ENCODE data around the gene WLS. TPM values are rescaled to one million over a fixed set of nuclear protein-coding genes. Genes with fewer than 3 reads are reported as not detected.
"Not testable (repeated sequence)": the region's sequence is repeated elsewhere in the genome, so short reads cannot be mapped to it uniquely, and the experiment has no call there.

Gene WLS
- total RNA-seq, 6 experiments from 2014 or later = 9.3 to 36.0 (median 25.8) TPM

DNA sequence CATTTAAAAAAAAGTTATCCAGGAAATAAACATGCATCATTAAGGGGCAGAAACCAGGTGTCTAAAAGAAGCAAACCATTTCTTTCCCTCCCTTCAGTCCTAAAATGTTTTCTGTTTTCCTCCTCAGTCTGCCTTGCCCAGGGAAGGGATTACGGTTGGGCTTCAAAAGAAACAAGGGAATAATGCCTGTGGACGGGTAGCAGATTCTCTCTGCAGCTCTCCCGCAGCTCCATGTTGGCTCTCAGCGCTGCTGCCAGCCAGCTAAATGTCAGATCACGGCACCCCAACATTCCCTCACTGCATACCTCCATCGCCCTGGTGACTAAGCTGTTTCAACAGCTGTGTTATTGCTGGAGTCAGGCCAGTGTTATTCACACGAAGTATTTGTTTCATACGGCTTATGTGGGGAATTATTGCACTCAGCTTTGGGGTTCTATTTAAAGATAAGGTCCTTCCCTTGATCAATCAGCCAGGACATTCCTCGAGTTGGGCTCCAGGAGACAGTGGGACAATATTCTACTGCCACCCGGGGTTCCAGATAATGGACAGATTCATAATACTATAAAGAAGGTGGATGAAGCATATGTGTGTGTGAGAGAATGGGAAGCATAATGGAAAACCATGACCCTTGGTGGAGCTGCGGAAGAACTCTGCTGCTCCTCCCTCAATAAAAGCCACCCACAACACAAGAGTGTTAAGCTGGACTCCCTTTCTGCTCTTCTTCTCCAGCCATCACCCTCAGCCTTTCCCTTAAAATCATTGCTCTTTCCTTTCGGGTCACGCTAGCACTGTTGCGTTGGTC lies 58.2 kb downstream of the WLS start:
- peak in 3 of 4 donors; percentile 21 to 73 (median 46) for ATAC-seq
- TF ChIP-seq, protein P1, sequence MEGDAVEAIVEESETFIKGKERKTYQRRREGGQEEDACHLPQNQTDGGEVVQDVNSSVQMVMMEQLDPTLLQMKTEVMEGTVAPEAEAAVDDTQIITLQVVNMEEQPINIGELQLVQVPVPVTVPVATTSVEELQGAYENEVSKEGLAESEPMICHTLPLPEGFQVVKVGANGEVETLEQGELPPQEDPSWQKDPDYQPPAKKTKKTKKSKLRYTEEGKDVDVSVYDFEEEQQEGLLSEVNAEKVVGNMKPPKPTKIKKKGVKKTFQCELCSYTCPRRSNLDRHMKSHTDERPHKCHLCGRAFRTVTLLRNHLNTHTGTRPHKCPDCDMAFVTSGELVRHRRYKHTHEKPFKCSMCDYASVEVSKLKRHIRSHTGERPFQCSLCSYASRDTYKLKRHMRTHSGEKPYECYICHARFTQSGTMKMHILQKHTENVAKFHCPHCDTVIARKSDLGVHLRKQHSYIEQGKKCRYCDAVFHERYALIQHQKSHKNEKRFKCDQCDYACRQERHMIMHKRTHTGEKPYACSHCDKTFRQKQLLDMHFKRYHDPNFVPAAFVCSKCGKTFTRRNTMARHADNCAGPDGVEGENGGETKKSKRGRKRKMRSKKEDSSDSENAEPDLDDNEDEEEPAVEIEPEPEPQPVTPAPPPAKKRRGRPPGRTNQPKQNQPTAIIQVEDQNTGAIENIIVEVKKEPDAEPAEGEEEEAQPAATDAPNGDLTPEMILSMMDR (IDR thresholded peaks at IDR 0.05) = no peak
- TF ChIP-seq POLR2A (IDR thresholded peaks at IDR 0.05) = no peak
- no peak for DNase-seq
- no peaks in the 10 kb centered on the region for H3K27me3 ChIP-seq
- no peak overlapping the region for H3K4me3 ChIP-seq
- H3K4me1 ChIP-seq = peaks cover 0 to 17% (median 7%) of the 10 kb centered on the region in 4 donors
- WGBS (ENCODE audit: insufficient coverage, low coverage, low lambda C conversion rate, missing lambda C conversion rate) = 60% methylated on average over 9 of the region's 14 CpGs
- intact Hi-C loops (cut with DNase I) = no loop called here
- H3K27ac ChIP-seq = peak overlapping the region in 1 of 3 donors; percentile 29
- no peaks in the 10 kb centered on the region for H3K36me3 ChIP-seq
- H3K9me3 ChIP-seq = no peaks in the 10 kb centered on the region

DNA sequence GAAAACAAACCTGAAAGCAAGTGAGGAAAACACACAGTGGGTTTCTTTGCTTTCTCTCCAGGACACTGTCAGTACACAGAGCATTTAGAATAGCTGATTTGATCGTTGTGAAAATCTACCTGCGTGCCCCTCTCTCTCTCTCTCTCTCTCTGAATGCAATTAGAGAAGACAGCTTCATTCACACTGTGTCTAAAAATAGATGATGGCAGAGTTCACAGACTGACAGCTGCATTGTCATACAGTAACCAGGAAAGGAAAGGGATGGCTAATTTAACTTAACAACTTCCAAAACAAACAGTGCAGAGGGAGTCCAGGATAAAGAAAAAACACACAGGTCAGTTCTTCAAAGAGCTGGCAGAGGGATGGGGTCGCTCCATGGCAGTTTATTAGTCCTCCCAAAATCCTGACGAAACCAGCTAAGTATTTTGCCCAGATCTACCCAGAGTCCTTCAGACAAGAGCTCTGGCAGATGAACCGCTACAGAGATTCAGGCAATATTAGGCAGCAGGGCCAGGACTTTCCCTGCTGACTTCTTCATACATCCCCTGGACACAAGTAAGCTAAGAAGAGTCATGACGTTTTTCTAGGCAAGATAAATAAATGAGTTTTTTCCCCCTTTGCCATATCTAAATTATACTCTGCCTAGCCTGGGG lies 58.9 kb downstream of the WLS start:
- DNase-seq = no peak
- H3K27me3 ChIP-seq = no peaks in the 10 kb centered on the region
- TF ChIP-seq POLR2A (IDR thresholded peaks at IDR 0.05) = no peak
- TF ChIP-seq, protein P1 (IDR thresholded peaks at IDR 0.05) = no peak
- peaks cover 0 to 23% (median 7%) of the 10 kb centered on the region in 4 donors for H3K4me1 ChIP-seq
- no peaks in the 10 kb centered on the region for H3K9me3 ChIP-seq
- H3K27ac ChIP-seq = peak overlapping the region in 1 of 3 donors; percentile 29
- H3K4me3 ChIP-seq = no peak overlapping the region
- 12% methylated on average over 6 of the region's 6 CpGs for WGBS (ENCODE audit: insufficient coverage, low coverage, low lambda C conversion rate, missing lambda C conversion rate)
- ATAC-seq = peak; percentile 70 to 91 (median 86)
- intact Hi-C loops (cut with DNase I) = no loop called here
- no peaks in the 10 kb centered on the region for H3K36me3 ChIP-seq

DNA sequence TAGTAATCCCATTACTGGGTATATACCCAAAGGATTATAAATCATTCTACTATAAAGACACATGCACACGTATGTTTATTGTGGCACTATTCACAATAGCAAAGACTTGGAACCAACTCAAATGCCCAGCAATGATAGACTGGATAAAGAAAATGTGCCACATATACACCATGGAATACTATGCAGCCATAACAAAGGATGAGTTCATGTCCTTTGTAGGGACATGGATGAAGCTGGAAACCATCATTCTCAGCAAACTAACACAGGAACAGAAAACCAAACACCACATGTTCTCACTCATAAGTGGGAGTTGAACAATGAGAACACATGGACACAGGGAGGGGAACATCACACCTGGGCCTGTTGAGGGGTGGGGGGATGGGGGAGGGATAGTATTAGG lies 60.5 kb downstream of the WLS start:
- 93% methylated on average over 1 of the region's 1 CpG for WGBS (ENCODE audit: insufficient coverage, low coverage, low lambda C conversion rate, missing lambda C conversion rate)
- ATAC-seq; H3K27ac ChIP-seq; H3K4me3 ChIP-seq; H3K36me3 ChIP-seq; DNase-seq; H3K27me3 ChIP-seq; H3K9me3 ChIP-seq; intact Hi-C loops (cut with DNase I): not testable (repeated sequence)
- H3K4me1 ChIP-seq = peaks cover 0 to 26% (median 7%) of the 10 kb centered on the region in 4 donors

DNA sequence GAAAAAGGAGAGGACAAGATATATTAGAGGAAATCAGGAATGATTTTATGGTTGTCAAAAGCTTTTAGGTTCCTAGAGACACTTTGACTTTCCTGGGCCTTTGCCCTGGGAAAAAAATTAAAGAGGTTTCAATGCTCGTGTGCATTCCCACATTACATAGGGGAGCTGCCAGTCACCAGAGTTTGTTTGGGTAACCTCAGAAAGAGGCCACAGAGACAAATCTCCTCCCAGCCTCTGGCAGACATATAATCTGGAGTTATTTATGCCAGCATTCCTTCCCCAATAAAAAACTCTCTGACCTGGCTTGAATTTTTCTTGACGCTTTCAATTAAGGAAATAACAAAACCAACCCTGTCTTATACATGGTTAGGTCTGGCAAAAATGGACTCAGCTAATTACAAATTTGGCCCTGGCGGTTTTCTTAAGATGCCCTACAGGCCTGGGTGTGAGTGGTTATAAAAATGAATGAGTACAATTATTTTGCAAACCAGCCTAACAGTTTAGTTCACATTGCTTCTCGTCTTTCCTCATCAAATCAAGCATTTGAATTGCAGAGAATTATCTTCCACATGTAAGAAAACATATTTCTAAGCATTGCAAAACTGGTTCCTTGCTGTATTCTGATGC lies 63.7 kb downstream of the WLS start:
- no peak overlapping the region for H3K27ac ChIP-seq
- ATAC-seq (peak in 2 of 4 donors; percentile 28 to 74), DNase-seq (no peak)
- WGBS (ENCODE audit: insufficient coverage, low coverage, low lambda C conversion rate, missing lambda C conversion rate) = 61% methylated on average over 4 of the region's 4 CpGs
- no peaks in the 10 kb centered on the region for H3K27me3 ChIP-seq
- H3K4me1 ChIP-seq = peaks cover 0 to 18% (median 3%) of the 10 kb centered on the region in 4 donors
- no peaks in the 10 kb centered on the region for H3K36me3 ChIP-seq
- no peak overlapping the region for H3K4me3 ChIP-seq
- intact Hi-C loops (cut with DNase I) = no loop called here
- H3K9me3 ChIP-seq = no peaks in the 10 kb centered on the region
- no peak for TF ChIP-seq POLR2A (IDR thresholded peaks at IDR 0.05)

DNA sequence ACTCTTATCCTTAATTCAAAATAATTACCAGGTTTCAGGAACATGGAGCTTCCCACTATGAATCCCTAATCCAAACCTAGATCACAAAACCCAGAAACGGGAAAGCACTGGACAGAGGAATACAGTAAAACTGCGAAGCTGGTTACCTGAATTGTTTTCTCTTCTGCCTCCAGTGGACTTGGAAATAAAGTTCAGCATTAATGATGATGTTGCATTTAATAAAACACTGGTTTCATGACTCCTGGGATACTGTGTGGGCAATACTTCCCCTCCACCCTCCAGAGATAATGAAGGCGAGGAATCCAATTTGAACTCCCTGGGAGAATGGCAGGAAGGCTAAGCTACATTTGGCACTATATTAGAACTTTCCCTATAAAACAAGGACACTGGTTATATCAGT lies 65.1 kb downstream of the WLS start:
- H3K4me1 ChIP-seq = peaks cover 0 to 9% (median 0%) of the 10 kb centered on the region in 4 donors
- no peaks in the 10 kb centered on the region for H3K9me3 ChIP-seq
- WGBS (ENCODE audit: insufficient coverage, low coverage, low lambda C conversion rate, missing lambda C conversion rate) = 89% methylated on average over 3 of the region's 3 CpGs
- H3K27me3 ChIP-seq = no peaks in the 10 kb centered on the region
- no peaks in the 10 kb centered on the region for H3K36me3 ChIP-seq
- DNase-seq (no peak), ATAC-seq (no peak)
- no peak overlapping the region for H3K27ac ChIP-seq
- H3K4me3 ChIP-seq = no peak overlapping the region
- TF ChIP-seq, protein P1 (IDR thresholded peaks at IDR 0.05) = no peak
- TF ChIP-seq POLR2A (IDR thresholded peaks at IDR 0.05) = no peak
- intact Hi-C loops (cut with DNase I) = no loop called here
